Measurements from ENCODE around the gene PER3.

GRCh38 chr1:7884757-7885156 lies 100.7 kb downstream of the PER3 start:
- TF ChIP-seq CTCF (IDR thresholded peaks at IDR 0.05) (no peak), EP300 (IDR thresholded peaks at IDR 0.05; ENCODE audit: low read depth) (no peak)
